GM23248 (cell line): ENCODE data around the gene PGS1.

Experiments
- EZH2 ChIP-seq: fragments of 200-600 bp; sonication (generic); IDR thresholded peaks from 2 replicates; pipeline ENCODE4 v1.6.1; 2018; ENCODE audit warnings: antibody characterized with exemption, mild to moderate bottlenecking; ENCODE audit not compliant: insufficient read depth, poor library complexity, severe bottlenecking
- EZH2phosphoT487 ChIP-seq: fragments of 200-600 bp; sonication (generic); IDR thresholded peaks from 2 replicates; pipeline ENCODE4 v1.6.1; 2018; ENCODE audit warnings: antibody characterized with exemption, moderate library complexity, mild to moderate bottlenecking, low read depth; ENCODE audit not compliant: insufficient read depth

- TF ChIP-seq EZH2 (no peak), EZH2phosphoT487 (no peak)
Measured at GRCh38 chr17:78461799-78462053, 83.3 kb downstream of the PGS1 start.
